Measurements from ENCODE around the gene WDR82.

DNA sequence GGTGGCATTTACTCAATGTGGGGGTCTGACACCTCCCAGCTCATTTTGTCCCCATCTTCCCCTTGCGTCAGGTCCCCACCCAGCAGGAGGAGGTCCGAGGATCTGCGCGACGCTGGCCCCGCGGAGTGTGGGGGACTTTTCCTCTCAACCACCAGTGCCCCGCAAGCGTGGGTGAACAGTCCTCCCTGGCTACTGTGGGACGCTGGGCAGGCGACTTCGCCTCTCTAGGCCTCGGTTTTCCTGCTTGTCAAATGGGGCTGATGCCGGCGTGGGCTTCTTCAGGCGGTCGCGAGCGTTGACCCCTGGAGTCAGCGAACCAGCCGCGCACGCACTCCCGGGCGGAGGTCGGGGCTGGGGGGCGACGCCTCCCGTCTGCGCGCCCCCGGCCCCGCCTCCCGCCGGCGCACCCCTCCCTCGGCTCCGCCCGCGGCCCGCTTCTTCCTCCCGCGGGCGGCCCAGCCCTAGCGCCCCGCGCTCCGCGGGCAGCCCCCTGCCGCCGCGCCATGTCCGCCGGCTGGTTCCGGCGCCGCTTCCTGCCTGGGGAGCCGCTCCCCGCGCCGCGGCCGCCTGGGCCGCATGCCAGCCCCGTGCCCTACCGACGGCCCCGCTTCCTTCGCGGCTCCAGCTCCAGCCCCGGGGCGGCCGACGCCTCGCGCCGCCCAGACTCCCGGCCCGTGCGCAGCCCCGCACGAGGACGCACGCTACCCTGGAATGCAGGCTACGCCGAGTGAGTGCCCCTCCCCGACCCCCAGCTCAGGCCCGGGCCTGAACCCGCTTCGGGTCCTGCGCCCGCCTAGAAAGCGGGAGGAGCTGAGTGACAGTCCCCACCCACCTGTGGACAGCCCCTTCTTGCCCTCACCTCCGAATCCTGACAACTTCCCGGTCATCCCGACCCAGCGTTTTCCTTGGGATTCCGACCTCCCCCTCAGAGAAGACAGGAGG, 32.9 kb downstream of the WDR82 start, which contains the start of gene PPM1M:
- TF ChIP-seq, protein P1, sequence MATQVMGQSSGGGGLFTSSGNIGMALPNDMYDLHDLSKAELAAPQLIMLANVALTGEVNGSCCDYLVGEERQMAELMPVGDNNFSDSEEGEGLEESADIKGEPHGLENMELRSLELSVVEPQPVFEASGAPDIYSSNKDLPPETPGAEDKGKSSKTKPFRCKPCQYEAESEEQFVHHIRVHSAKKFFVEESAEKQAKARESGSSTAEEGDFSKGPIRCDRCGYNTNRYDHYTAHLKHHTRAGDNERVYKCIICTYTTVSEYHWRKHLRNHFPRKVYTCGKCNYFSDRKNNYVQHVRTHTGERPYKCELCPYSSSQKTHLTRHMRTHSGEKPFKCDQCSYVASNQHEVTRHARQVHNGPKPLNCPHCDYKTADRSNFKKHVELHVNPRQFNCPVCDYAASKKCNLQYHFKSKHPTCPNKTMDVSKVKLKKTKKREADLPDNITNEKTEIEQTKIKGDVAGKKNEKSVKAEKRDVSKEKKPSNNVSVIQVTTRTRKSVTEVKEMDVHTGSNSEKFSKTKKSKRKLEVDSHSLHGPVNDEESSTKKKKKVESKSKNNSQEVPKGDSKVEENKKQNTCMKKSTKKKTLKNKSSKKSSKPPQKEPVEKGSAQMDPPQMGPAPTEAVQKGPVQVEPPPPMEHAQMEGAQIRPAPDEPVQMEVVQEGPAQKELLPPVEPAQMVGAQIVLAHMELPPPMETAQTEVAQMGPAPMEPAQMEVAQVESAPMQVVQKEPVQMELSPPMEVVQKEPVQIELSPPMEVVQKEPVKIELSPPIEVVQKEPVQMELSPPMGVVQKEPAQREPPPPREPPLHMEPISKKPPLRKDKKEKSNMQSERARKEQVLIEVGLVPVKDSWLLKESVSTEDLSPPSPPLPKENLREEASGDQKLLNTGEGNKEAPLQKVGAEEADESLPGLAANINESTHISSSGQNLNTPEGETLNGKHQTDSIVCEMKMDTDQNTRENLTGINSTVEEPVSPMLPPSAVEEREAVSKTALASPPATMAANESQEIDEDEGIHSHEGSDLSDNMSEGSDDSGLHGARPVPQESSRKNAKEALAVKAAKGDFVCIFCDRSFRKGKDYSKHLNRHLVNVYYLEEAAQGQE (IDR thresholded peaks at IDR 0.05; ENCODE audit: insufficient replicate concordance, low read depth): no peak
- no peak for TF ChIP-seq CTCF (IDR thresholded peaks at IDR 0.05; ENCODE audit: insufficient read depth, low read length)
- no peak for TF ChIP-seq POLR2AphosphoS5 (IDR thresholded peaks at IDR 0.05; ENCODE audit: low read depth)
- TF ChIP-seq GABPA (IDR thresholded peaks at IDR 0.05; ENCODE audit: low read depth): no peak
- TF ChIP-seq SPI1 (IDR thresholded peaks at IDR 0.05; ENCODE audit: borderline replicate concordance, low read depth): no peak
